Anterior cingulate cortex (tissue), 58 donors: Measurements from ENCODE around the gene OAS3.
"Not testable (repeated sequence)": the region's sequence is repeated elsewhere in the genome, so short reads cannot be mapped to it uniquely, and the experiment has no call there.

Source experiments
- DNase-seq, 58 donors: peaks; one replicate each; lab custom pipeline; 2025; lab: John Stamatoyannopoulos, UW

The OAS3 gene

DNA sequence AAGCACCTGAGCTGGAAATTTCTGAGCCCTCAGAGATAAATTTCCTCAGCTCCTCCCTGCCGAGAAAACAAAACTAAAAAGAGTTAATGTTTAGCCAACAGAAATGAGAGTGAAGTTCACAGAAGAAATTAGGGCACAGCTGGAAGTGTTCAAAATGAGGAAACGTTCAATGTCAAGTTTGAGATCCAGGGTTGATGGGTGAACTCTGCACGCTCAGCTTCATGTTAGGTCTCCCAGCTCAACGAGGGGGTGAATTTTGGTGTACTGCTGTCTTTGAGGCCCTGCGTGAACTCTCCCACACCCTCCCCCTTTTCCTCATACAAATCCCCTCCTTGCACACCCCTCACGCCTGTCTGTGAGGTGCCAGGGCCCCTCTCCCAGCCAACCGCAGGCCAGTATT is 13.3 kb upstream of the OAS3 start:
- no peak for DNase-seq

DNA sequence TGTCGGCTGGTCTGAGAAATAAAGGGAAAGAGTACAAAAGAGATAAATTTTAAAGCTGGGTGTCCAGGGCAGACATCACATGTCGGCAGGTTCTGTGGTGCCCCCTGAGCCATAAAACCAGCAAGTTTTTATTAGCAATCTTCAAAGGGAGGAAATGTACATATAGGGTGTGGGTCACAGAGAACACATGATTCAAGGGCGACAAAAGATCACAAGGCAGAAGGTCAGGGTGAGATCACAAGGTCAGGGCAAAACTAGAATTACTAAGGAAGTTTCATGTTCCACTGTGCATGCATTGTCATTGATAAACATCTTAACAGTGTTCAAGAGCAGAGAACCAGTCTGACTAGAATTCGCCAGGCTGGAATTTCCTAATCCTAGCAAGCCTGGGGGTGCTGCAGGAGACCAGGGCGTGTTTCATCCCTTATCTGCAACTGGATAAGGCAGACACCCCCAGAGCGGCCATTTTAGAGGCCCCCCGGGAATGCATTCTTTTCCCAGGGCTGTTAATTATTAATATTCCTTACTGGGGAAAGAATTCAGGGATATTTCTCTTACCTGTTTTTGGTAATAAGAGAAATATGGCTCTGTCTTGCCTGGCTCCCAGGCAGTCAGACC is 11.7 kb upstream of the OAS3 start:
- not testable (repeated sequence) for DNase-seq

- no peak for DNase-seq
These were observed 10.8 kb upstream of the OAS3 start for GRCh38 chr12:112927475-112927874.

GRCh38 chr12:112927925-112928324 is 10.3 kb upstream of the OAS3 start:
- no peak for DNase-seq

- no peak for DNase-seq
These were observed 9.3 kb upstream of the OAS3 start for GRCh38 chr12:112928978-112929377.

- DNase-seq: no peak
These were observed 8.6 kb upstream of the OAS3 start for GRCh38 chr12:112929715-112930114.

DNA sequence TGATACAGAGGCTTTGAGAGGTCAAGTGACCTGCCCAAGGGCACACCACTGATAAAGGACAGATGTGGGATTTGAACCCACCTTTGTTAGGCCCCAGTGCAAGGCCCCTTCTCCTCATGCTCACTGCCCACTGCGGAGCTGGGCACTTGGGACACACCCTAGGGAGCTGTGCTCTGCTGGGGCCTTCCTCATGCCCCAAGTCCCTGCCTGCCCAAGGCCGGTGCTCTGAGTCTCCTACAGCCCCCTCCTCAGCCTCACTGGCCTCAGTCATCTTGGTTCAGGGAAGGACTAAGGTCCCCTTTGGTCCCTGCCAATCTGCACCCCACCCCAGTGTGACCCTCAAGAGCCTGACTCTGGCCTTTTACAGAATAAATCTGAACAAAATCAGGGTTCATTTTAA is 7.9 kb upstream of the OAS3 start:
- DNase-seq: no peak

DNA sequence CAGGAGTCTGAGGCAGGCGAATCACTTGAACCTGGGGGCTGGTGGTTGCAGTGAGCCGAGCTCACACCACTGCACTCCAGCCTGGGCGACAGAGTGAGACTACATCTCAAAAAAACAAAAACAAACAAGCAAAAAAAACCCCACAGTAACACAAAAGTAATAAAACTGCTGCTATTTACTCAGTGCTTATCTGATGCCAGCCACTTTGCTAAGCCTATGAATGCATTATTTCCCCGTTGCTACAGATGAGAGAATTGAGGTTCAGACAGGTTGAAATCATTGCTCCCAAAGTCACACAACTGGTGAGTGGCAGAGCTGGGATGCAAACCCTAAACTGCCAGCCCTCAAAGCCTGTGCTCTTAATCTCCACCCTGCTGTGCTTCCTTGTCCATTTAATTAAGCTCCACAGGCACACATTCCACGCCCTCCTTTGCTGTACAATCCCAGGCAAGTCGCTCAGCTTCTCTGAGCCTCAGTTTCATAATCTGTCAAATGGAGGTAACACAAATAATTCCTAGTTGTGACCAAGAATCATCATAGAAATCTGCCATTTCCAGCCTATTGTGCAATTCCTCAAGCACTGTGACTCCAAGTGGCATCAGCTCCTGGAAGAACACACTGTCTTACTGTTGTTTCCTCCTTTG is 5.7 kb upstream of the OAS3 start:
- no peak for DNase-seq

DNA sequence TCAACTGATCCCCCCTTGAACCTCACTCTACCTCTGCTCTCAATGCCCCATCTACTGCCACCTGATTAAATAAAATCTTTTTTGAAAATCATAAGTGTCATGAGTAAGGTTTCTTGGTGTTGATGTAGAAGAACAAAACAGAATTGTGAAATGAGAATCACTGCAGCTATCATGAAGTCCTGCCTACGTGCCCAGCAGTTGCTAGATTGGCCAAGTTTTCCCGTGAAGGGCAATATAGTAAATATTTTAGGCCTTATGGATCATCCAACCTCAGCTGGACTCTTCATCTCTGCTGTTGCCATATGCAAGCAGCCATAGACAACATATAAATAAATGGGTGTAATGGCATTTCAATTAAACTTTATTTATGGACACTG is 5.2 kb upstream of the OAS3 start:
- no peak for DNase-seq

GRCh38 chr12:112936264-112936663 is 2.0 kb upstream of the OAS3 start:
- DNase-seq: no peak

- DNase-seq: no peak
These were observed 1.3 kb upstream of the OAS3 start for GRCh38 chr12:112936927-112937326.

DNA sequence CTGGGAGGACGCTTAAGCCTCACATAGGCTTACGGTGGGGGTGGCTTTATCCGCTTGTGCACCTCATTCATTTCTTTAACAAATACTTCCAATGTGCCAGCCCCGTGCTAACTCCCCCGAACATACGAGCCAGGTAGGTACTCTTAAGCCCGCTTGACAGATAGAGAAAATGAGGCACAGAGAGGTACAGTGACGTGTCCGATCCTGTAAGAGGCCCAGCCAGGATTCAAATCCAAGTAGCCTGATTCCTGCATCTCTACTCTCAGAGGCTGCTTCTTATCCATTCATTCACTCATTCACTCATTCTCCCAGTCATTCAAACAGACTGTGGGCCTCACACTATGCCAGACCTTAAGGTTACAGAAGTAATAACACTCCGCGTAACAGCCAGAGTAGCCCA is 477 bp downstream of the OAS3 start:
- no peak for DNase-seq

GRCh38 chr12:112939761-112940381 is 1.6 kb downstream of the OAS3 start:
- no peak for DNase-seq

DNA sequence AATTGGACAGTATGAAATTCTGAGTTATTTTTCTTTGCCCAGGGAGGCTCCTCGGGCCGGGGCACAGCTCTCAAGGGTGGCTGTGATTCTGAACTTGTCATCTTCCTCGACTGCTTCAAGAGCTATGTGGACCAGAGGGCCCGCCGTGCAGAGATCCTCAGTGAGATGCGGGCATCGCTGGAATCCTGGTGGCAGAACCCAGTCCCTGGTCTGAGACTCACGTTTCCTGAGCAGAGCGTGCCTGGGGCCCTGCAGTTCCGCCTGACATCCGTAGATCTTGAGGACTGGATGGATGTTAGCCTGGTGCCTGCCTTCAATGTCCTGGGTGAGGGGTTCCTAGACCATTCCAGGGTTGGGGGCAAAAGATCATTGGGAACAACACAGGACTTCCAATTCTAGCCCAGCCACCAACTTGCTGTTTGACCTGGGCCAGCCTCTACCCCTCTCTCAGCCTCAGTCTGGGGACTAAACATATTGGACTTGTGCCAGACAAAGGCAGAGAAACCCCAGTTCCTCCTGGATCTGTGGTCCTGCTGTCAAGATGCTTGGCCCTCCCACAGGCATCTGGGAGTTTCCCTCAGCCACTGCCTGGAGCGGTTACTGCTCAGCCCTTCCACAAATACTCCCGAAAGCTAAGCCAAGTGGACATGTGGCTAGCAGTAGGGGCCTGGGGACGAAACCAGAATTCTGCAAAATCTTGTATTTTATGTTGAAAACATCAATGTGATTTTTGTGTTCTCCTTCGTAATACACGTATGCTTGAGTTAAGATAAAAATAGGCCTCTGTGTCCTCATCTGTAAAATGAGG is 3.5 kb downstream of the OAS3 start:
- no peak for DNase-seq

- no peak for DNase-seq
These were observed 4.3 kb downstream of the OAS3 start for GRCh38 chr12:112942572-112942971.

GRCh38 chr12:112944024-112944690 is 5.9 kb downstream of the OAS3 start:
- no peak for DNase-seq

- DNase-seq: no peak
These were observed 7.2 kb downstream of the OAS3 start for GRCh38 chr12:112945515-112945914.

GRCh38 chr12:112946236-112947000 is 8.1 kb downstream of the OAS3 start:
- peak in 3 of 58 donors; percentile 4 to 5 (median 4) for DNase-seq

GRCh38 chr12:112947314-112947713 is 9.0 kb downstream of the OAS3 start:
- no peak for DNase-seq

GRCh38 chr12:112947761-112948160 is 9.5 kb downstream of the OAS3 start:
- DNase-seq: no peak
